Stimulated activated CD8-positive, alpha-beta memory T cell treated with anti-CD3 and anti-CD28 coated beads, Interleukin-12 subunit alpha, Interleukin-12 subunit beta, amount 100 ng/mL, for 24 hours (primary cell): ENCODE results near the gene CYTH2.

ENCODE experiments used
- DNase-seq: peaks from one replicate; pipeline ENCODE4 v3.0.0-alpha.2; 2020; ENCODE audit errors: extremely low read depth

CYTH2 gene

GRCh38 chr19:48493718-48494401 lies 24.7 kb downstream of the CYTH2 start:
- DNase-seq = no peak

GRCh38 chr19:48495396-48495795 lies 26.2 kb downstream of the CYTH2 start:
- no peak for DNase-seq

GRCh38 chr19:48496959-48497727 lies 28.0 kb downstream of the CYTH2 start:
- DNase-seq = no peak

DNA sequence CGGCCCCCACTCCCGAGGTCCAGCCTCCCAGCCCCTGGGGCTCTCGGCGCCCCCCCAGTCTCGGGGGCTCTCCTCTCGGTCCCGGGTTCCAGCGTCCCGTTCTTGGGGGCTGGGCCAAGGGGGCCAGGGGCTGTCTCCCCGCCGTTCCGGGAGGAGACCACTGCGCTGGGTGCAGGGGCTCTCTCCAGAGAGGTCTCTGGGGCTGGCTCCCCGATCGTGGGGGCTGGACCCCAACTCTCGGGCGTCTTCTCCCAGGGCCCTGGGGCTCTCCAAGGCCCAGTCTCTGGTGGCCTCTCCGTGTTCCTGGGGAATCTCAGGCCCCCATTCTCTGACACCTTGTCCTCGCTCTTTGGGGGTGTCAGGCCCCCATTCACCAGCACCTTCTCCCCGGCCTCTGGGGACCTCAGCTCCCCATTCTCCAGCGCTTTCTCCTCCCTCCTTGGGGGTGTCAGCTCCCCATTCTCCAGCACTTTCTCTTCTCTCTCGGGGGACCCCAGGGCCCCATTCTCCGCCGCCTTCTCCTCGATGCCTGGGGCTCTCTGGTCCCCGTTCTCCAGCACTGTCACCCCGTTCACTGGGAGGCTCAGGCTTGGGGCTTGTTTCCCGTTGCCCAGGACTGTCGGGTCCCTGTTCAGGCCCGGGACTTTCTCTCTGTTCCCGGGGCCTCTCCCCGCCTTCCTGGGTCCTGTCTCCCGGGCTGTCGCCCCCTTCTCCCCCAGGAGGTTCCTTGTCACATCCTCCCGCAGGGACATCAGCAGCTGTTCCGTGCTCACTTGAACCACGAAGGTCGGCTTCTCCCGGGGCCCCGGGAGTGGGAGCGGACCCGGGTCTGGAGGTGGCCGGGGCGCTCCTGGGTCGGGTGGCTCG lies 28.8 kb downstream of the CYTH2 start:
- DNase-seq = no peak

DNA sequence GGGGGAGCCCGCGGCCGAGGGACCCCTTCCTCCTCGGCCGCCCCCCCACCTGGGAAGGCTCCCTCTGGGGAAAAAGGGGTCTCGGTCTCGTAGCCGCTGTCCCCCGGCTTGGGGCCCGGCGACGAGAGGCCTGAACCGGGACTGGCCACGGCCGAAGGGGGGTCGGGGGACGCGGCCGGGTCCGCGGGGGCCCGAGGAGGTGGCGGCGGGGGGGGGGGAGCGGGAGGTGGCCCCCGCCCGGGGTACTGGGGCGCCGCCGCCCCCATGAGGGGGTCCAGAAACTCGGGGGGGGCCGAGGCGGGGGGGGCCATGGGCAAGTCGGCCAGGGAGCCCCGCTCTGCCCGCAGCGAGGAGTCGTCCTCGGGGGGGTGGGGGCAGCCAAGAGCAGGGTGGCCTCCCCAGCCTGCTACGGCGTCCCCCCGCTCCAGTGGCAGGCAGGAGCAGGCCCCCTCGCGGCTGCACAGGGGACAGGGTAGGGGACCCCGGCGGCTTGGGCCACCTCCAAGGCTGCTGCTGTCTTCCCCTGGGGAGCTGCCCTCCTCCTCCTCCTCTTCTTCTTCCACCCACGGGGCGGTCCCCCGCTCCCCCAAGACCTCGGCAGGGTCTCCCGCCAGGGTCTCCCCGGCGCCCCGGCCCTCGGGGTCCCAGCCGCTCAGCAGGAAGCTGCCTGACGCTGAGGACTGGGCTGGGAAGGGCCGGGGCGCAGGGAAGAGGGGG lies 29.6 kb downstream of the CYTH2 start:
- DNase-seq = no peak

- DNase-seq = no peak
Measured at GRCh38 chr19:48499316-48500090, 30.3 kb downstream of the CYTH2 start.

DNA sequence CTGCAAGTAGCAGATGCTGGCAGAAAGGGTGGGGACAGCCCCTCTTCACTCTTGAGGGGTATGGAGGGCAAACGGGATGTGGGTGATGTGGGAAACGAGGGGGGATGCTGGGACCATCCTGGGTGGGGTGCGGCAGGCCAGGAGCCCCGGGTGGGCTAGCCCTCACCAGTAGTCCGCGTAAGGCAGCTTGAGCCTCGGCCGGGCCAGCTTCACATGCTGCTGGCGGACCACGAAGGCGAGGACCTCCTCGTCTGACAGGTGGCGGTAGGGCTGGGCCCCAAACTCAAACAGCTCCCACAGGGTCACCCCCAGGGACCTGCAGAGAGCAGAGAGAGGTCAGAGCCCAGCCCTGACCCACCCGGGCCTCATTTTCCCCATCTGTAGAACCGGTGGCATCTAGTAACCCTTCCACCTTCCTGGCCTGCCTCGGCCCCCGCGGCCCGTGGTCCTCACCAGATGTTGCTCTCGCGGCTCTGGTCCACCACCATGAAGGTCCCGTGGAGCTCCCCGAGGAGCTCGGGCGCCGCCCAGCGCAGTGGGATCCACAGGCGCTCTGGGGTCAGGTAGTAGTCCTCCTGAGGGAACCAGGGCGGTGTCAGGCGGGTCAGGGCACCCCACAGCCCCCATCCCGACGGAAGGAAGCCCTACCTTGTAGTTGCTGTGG lies 31.8 kb downstream of the CYTH2 start:
- no peak for DNase-seq

DNA sequence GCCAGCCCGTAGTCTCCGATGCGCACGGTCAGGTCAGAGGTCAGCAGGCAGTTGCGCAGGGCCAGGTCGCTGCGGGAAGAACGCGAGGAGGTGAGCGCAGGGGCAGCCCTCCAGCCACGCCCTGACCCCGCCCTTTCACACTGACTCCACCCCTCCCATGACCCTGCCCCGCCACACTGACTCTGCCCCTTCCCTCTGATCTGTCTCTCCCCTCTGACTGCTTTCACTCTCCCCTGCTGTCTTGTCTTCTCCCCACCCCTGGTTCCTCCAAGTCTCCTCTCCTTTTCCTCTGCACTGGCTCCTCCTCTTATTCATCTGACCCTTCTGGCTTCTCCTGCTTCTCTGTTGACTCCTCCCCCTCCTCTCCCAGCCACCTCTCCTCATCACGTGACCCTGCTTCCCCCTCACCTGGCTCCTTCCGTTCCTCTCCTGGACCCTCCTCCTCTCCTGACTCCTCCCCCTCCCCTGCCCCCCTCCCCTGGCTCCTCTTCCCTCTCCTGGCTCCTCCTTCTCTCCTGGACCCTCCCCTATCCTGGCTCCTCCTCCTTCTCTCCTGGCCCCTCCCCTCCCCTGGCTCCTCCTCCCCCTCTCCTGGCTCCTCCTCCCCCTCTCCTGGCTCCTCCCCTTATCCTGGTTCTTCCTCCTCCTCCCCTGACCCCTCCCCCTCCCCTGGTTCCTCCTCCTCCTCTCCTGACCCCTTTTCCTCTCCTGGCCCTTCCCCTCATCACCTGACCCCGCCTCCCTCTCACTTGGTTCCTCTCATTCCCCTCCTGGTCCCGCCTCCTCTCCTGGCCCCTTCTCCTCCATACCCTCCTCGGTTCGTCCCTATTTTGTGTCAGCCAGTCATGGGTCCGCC lies 32.6 kb downstream of the CYTH2 start:
- DNase-seq = no peak

DNA sequence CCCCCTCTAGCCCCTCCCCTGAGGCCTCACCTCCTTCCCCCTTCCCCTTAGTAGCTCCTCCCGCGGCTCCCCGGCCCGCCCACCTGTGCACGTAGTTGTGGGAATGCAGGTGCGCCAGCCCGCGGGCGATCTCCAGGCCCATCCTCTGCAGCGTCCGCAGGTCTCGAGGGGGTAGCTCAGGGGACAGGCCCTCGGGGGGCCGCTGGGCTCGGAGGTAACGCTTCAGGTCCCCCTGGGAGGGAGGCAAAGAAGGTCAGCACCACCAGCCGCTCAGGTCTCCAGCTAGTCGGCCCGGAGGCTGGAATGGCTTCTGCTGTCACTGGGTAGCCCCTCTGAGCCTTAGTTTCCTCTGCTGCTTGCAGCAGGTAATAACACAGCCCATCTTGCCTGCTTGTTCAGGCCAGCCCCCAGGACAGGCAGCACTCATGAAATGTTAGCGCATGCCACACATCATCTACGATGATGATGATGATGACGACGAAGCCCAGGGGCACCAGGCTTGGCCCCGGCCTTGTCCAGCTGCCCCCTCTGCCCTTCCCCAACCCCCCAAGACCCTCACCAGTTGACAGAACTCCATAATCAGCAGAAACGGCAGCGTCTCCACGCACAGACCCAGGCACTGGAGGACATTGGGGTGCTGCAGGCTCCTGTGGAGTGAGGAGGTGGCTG lies 33.3 kb downstream of the CYTH2 start:
- no peak for DNase-seq

GRCh38 chr19:48506138-48506733 lies 37.1 kb downstream of the CYTH2 start:
- no peak for DNase-seq

GRCh38 chr19:48507911-48508439 lies 38.8 kb downstream of the CYTH2 start:
- no peak for DNase-seq

GRCh38 chr19:48508729-48509411 lies 39.7 kb downstream of the CYTH2 start:
- DNase-seq = no peak

DNA sequence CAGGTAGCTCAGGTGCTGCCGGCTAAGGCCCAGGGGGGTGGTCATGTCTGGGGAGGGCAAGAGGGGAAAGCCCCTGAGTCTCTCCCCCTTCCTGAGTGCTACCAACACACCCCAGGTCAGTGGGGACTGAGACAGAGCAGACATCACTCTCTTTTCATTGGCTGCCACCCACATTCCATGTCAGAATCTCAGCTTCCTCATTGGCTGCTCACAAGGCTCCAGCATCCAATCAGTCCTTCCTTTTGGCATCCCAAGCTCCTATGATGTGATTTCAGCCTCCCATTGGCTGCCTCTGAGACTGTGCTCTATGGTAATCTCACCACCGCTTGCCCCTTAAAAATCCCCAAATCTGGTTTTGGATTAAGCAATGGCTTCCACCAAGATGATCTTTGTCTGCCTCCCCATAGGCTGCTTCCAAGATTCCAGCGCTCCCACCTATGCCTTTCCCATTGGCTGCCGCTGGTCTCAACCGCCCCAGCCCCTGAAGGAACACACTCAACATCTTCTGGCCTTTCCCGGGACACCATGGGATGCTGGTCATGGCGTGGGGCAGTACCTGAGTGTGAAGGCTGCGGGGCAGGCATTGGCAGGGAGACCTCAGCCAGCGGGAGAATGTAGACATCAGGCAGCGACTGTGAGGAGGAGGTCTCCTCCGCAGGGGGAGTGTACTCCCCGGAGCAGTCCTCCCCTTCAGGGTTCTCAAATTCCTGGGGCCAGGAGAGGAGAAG lies 40.5 kb downstream of the CYTH2 start:
- no peak for DNase-seq

GRCh38 chr19:48510421-48511268 lies 41.5 kb downstream of the CYTH2 start:
- no peak for DNase-seq

GRCh38 chr19:48511321-48511731 lies 42.2 kb downstream of the CYTH2 start:
- DNase-seq = no peak
